GM21825 (cell line): ENCODE results near the gene NDUFS2.
"Not testable (repeated sequence)": the region's sequence is repeated elsewhere in the genome, so short reads cannot be mapped to it uniquely, and the experiment has no call there.

Source experiments
- ATAC-seq: cut with Tn5 transposase; IDR thresholded peaks from one replicate; pipeline ENCODE4 v1.9.1; 2021; ENCODE audit warnings: mild to moderate bottlenecking, moderate library complexity; ENCODE audit not compliant: unreplicated experiment

The NDUFS2 gene

DNA sequence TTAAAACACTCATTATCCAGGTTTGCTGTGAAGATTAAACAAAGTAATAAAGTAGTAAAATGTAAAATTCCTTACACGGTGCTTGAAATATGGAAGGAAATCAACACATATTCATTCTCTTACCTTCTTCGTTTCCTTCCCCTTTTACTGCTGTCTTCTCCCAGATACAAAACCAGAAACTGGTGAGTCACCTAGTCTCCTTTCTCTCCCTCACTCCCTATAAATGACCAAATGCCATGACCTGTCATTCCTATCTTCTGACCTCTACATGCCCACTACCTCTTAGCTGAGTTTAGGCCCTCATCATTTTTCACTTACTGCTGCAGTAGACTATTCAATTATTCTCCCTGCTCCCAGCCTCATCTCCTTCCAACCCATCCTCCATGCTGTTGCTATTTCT, 40.1 kb downstream of the NDUFS2 start:
- no peak for ATAC-seq

GRCh38 chr1:161244888-161245287, 42.7 kb downstream of the NDUFS2 start:
- no peak for ATAC-seq

- not testable (repeated sequence) for ATAC-seq
Measured at GRCh38 chr1:161250100-161250499, 47.9 kb downstream of the NDUFS2 start.

DNA sequence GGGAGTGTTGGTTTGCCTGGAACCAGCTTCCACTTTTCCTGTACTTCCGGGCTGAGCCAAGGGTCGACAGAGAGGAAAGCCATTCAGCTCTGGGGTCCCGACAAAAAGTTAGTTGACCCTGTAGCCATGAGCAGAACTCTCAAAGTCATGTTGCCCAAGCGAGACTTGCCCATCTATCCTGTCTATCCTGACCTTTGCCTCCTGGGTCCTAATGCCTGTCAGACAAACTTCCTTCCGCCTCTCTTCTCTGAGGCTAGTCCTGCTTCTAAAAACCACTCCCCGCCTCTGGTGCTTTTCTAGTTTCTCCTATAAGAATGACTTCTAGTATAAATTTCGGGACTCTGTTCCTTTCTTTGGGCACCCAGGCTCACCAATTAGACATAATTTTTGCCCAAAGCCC, 48.7 kb downstream of the NDUFS2 start:
- ATAC-seq = no peak

GRCh38 chr1:161251579-161251978, 49.4 kb downstream of the NDUFS2 start:
- no peak for ATAC-seq

GRCh38 chr1:161255302-161255701, 53.1 kb downstream of the NDUFS2 start:
- not testable (repeated sequence) for ATAC-seq

- not testable (repeated sequence) for ATAC-seq
Measured at GRCh38 chr1:161255955-161256520, 53.9 kb downstream of the NDUFS2 start.

DNA sequence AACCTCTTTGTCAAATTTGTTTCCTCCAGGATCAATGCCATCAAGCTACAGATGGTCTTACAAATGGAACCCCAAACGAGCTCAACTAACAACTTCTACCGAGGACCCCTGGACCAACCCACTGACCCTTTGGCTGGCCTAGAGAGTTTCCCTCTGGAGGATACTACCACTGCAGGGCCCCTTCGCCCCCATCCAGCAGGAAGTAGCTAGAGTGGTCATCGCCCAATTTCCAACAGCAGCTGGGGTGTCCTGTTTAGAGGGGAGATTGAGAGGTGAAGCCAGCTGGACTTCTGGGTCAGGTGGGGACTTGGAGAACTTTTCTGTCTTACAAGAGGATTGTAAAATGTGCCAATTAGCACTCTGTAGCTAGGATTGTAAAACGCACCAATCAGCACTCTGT, 54.9 kb downstream of the NDUFS2 start:
- ATAC-seq = not testable (repeated sequence)

GRCh38 chr1:161258439-161259344, 56.5 kb downstream of the NDUFS2 start, which contains the start of gene PCP4L1:
TSS of gene PCP4L1 (plus strand) at chr1:161258745. CDS start at chr1:161258975, 230 bp downstream.
- ATAC-seq = peak; percentile 61

GRCh38 chr1:161259345-161259702, 57.2 kb downstream of the NDUFS2 start:
- ATAC-seq = no peak

DNA sequence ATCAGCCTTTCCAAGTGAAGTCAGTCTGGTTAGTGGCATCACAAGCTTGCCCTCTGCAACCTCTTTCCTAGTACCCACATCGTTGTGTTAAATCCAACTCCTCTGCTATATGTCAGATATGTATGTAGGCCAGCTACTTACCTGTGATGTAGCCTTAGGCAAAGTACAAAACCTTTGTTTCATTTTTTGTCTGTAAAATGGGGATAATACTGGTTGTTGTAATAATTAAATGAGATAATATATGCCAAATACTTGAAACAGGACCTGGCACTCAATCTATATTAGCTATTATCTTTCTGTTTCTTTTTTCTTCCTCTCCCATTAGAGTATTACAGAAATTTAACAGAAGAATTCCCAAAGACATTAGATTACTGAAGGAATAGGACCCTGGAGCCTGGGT, 57.6 kb downstream of the NDUFS2 start:
- no peak for ATAC-seq

DNA sequence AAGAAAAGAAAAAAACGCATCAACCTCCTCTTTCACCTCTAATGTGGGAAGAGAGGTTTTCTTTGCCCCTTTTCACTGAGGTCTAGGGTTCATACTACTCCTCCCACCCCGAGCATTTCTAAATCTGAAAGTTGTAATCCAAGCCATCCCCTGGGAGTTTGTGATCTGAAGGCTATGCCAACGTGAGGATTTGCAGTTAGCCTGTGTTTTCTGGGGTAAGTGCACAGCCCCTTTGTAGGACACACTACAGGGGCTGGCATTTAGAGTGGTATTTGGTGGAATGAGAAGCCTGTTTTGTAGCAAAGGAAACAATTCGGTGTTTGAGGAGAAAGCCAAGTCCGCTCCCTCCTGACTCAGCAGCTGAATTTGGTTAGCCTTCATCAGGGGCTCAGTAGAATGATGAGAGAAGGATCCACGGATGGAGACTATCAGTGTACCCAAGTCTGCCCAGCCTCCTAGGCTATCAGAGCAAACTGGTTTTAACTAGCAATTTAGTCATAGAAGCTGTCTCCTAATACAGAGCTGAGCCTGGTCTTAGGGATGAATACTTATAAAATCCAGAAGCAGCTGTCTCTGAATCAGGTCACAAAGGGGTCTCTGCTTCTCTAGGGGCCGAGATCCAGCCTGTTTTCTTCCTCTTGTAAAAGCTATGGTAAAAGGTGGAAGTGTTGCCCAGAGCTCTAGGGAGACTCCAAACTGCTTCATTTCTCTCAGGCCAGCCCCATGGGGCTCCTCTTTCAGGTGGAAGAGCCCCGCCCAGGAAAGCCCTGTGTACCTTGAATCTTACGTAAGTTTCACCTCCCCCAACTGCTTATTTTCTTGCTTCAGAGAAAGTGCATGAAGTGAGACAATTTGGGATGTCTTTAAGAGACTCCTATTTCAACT, 58.5 kb downstream of the NDUFS2 start:
- peak; percentile 24 for ATAC-seq

GRCh38 chr1:161261261-161262235, 59.4 kb downstream of the NDUFS2 start:
- peak; percentile 57 for ATAC-seq
